ENCODE results near the gene TRIM38.
A peak's percentile ranks its signal among the peaks of the same experiment; 100 is the strongest.

Gene TRIM38

DNA sequence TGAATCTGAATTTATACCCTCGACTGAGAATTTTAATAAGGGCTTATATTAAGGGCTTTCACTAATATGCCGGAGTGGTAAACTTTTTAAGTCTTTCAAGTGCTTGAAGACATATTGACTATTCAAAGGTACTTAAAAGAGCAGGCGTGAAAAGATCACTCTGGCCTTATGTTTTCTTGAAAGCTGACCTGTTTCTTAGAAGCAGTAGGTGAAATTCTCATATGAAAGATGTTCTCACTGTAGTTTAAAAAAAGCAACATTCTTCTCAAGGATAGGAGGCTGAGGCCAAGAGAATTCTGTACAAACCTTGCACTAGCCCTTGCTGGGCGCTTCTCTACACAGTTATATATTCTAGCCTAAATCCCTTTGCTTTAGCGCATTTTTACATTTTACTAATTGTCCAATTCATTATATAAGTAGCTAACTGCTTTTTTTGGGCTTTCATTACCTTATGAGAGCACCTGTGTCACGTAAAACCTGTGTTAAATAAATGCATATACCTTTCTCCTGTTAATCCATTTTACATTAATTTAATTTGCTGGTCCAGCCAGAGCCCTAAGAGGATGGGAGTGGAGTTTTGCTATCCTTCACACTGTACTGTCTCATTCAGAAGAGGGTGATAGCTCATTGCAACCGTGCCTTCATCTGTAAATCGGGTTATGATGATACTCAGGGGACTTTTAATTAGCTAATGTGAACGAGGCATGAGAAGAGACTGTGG is 65.0 kb downstream of the TRIM38 start:
- Histone ChIP-seq H3K9me3 (ENCODE audit: low read depth, low read length) (no peaks in the 10 kb centered on the region), H3K36me3 (ENCODE audit: insufficient read depth, low read length) (no peaks in the 10 kb centered on the region), H3K27ac (peak overlapping the region; percentile 76), H3K4me3 (peak overlapping the region; percentile 93), H3K9ac (ENCODE audit: insufficient read length) (peak overlapping the region; percentile 86)
- TF ChIP-seq EZH2 (IDR thresholded peaks at IDR 0.05) (no peak), FOXP2 (optimal IDR thresholded peaks at IDR 0.05; ENCODE audit: control extremely low read depth, extremely low read length, insufficient read depth) (no peak), POLR2AphosphoS5 (IDR thresholded peaks at IDR 0.05; ENCODE audit: borderline replicate concordance, low read depth, low read length) (no peak)
- no peak for DNase-seq (ENCODE audit: low read depth, low spot score)

DNA sequence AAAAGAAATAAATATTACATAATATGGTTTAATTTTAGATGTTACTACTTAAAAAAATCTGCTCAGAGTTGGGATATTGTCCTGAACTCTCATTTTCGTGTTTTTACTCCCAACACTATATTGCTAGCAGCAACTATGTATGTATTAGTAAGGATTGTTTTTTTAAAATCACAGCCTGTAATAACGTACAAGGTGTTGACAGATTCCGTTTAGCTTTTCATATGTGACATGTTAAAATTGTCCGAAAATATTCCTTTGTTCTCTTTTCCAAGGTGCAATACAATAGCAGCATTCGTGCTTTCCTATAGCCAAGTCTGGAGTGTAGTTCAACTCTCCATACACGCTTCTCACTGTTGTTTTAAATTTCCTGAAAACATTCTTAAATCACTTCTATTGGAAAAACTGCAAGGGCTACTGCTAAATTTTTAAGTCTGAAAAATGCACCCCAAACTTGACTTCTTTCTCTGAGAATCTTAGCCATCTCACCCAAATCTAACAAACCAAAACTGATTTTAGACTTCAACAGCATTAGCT is 65.7 kb downstream of the TRIM38 start:
- Histone ChIP-seq H3K9ac (ENCODE audit: insufficient read length) (peak overlapping the region; percentile 86), H3K27ac (peak overlapping the region; percentile 76), H3K4me3 (no peak overlapping the region), H3K9me3 (ENCODE audit: low read depth, low read length) (no peaks in the 10 kb centered on the region), H3K36me3 (ENCODE audit: insufficient read depth, low read length) (no peaks in the 10 kb centered on the region)
- TF ChIP-seq EZH2 (IDR thresholded peaks at IDR 0.05) (no peak), POLR2AphosphoS5 (IDR thresholded peaks at IDR 0.05; ENCODE audit: borderline replicate concordance, low read depth, low read length) (no peak), FOXP2 (optimal IDR thresholded peaks at IDR 0.05; ENCODE audit: control extremely low read depth, extremely low read length, insufficient read depth) (no peak)
- no peak for DNase-seq (ENCODE audit: low read depth, low spot score)

DNA sequence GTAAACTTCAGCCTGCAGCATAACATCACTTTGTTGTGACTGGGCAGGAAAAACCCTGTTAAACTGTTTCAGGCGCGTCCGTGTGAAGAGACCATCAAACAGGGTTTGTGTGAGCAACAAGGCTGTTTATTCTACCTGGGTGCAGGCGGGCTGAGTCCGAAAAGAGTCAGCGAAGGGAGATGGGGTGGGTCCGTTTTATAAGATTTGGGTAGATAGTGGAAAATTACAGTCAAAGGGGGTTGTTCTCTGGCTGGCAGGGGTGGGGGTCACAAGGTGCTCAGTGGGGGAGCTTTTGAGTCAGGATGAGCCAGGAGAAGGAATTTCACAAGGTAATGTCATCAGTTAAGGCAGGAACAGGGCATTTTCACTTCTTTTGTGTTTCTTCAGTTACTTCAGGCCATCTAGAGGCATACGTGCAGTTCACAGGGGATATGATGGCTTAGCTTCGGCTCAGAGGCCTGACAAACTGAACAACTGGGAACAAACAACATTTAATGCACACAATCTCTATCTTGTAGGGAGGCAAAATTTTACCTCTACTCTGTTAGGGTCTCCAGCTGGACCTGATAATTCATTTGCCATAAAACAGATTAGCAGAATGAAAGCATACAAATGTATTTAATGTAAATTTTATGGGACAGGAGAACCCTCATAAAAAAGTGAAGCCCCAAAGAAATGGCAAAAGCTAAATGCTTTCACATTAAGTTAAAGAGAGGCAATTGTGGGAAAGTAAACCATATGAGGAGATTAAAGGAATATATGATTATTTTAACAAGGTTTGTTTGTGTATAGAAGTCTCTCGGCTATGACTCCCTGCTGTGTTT is 66.4 kb downstream of the TRIM38 start:
- DNase-seq (ENCODE audit: low read depth, low spot score), result no peak
- Histone ChIP-seq H3K4me3 (peak overlapping the region; percentile 93), H3K27ac (peak overlapping the region; percentile 76), H3K9ac (ENCODE audit: insufficient read length) (peak overlapping the region; percentile 96), H3K9me3 (ENCODE audit: low read depth, low read length) (no peaks in the 10 kb centered on the region), H3K36me3 (ENCODE audit: insufficient read depth, low read length) (no peaks in the 10 kb centered on the region)
- TF ChIP-seq FOXP2 (optimal IDR thresholded peaks at IDR 0.05; ENCODE audit: control extremely low read depth, extremely low read length, insufficient read depth) (no peak), POLR2AphosphoS5 (IDR thresholded peaks at IDR 0.05; ENCODE audit: borderline replicate concordance, low read depth, low read length) (no peak), EZH2 (IDR thresholded peaks at IDR 0.05) (no peak)

DNA sequence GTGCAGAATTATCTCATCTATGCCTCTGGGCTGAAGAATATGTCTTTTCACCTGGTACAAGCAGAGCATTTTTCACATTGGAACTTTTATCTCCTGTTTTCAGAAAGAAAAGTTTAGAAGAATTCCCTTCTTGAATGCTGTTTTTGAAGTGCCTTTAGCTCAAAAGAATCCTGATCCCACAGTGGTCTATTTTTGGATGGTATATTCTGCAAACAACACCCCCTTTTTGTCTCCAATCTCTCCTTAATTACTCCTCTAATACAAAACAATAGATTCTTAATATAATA is 66.9 kb downstream of the TRIM38 start:
- no peaks in the 10 kb centered on the region for H3K36me3 ChIP-seq (ENCODE audit: insufficient read depth, low read length)
- TF ChIP-seq EZH2 (IDR thresholded peaks at IDR 0.05), result no peak
- no peak for TF ChIP-seq FOXP2 (optimal IDR thresholded peaks at IDR 0.05; ENCODE audit: control extremely low read depth, extremely low read length, insufficient read depth)
- TF ChIP-seq POLR2AphosphoS5 (IDR thresholded peaks at IDR 0.05; ENCODE audit: borderline replicate concordance, low read depth, low read length), result no peak
- no peak for DNase-seq (ENCODE audit: low read depth, low spot score)
- H3K27ac ChIP-seq, result peak overlapping the region; percentile 76
- peak overlapping the region; percentile 96 for H3K9ac ChIP-seq (ENCODE audit: insufficient read length)
- H3K4me3 ChIP-seq, result peak overlapping the region; percentile 93
- H3K9me3 ChIP-seq (ENCODE audit: low read depth, low read length), result no peaks in the 10 kb centered on the region

DNA sequence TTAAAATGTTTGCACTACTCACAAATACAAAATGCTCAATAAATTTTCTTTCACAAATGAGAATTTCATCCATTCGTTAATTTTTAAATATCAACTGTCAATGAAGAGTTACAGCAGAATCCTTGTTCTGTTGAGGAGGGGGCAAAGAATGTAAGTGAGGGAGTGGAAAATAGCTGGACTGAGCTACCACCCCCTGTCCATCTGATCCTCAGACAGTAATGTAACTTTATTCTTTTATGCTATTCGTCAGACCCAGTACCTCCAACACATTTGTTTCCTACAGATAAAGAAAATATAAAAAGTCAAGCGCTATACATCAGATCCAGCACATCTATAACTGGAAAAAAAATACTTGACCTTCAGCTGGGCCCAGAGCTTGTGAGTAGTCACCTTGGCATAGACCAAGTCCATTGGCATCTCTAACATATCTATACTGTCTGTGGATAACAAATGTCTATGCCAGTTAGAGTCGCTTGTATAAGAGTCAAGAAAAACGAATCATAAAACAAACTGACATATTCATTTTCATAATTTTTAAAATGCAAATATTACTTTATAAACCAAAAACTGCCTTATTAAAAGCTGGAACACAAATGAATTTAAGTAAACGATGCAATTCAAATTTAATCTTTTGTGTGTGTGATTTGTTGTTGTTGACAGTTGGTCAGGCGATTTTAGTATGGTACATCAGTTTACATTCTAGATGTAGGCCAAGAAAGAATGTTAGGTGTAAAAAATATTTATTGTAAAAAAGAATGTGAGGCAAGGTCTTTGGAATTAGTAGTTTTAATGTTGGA is 67.5 kb downstream of the TRIM38 start:
- peak overlapping the region; percentile 76 for H3K27ac ChIP-seq
- H3K4me3 ChIP-seq, result peak overlapping the region; percentile 93
- no peak for TF ChIP-seq POLR2AphosphoS5 (IDR thresholded peaks at IDR 0.05; ENCODE audit: borderline replicate concordance, low read depth, low read length)
- TF ChIP-seq EZH2 (IDR thresholded peaks at IDR 0.05), result no peak
- no peak for TF ChIP-seq FOXP2 (optimal IDR thresholded peaks at IDR 0.05; ENCODE audit: control extremely low read depth, extremely low read length, insufficient read depth)
- no peaks in the 10 kb centered on the region for H3K9me3 ChIP-seq (ENCODE audit: low read depth, low read length)
- no peaks in the 10 kb centered on the region for H3K36me3 ChIP-seq (ENCODE audit: insufficient read depth, low read length)
- H3K9ac ChIP-seq (ENCODE audit: insufficient read length), result peak overlapping the region; percentile 96
- DNase-seq (ENCODE audit: low read depth, low spot score), result no peak

DNA sequence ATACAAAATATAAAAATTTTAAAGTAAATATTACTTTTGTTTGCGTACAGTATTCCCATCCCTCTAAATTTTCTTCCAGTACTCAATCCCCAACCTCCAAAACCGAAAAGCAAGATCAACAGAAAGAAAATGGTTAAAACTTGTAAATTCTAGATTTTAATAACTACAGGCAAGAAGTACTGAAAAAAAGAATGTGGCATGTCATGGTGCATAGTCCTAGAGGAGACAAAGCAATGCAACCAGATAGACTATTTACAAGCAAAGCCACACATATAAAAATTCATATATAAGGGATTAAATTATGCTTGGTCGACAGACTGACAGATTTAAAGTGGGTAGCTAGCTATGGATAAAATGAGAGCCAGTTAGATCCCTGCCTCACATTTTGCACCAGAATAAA is 68.1 kb downstream of the TRIM38 start:
- no peak for DNase-seq (ENCODE audit: low read depth, low spot score)
- peak overlapping the region; percentile 93 for H3K4me3 ChIP-seq
- no peaks in the 10 kb centered on the region for H3K36me3 ChIP-seq (ENCODE audit: insufficient read depth, low read length)
- no peak for TF ChIP-seq EZH2 (IDR thresholded peaks at IDR 0.05)
- TF ChIP-seq POLR2AphosphoS5 (IDR thresholded peaks at IDR 0.05; ENCODE audit: borderline replicate concordance, low read depth, low read length), result no peak
- no peak for TF ChIP-seq FOXP2 (optimal IDR thresholded peaks at IDR 0.05; ENCODE audit: control extremely low read depth, extremely low read length, insufficient read depth)
- peak overlapping the region; percentile 96 for H3K9ac ChIP-seq (ENCODE audit: insufficient read length)
- no peaks in the 10 kb centered on the region for H3K9me3 ChIP-seq (ENCODE audit: low read depth, low read length)
- peak overlapping the region; percentile 76 for H3K27ac ChIP-seq

DNA sequence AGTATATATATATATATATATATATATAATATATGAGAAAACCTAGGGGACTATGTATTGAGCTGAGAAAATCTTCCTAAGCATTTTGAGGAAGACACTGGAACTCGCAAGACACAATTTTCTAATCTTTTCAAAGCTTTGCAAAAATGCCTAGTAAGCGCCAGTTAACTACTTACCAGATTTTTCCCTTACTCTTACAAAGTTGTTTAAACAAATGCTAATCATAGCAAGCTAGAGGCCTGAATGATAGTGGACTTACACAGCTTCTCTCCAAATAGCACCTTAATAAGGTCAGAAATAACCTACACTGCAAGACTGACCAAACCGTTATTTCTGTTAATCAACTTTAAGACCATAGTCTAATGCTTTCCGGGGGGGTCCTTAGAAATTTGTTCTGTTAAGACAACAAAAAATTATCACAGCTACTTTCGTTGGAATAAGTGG is 68.6 kb downstream of the TRIM38 start:
- TF ChIP-seq EZH2 (IDR thresholded peaks at IDR 0.05) (no peak), FOXP2 (optimal IDR thresholded peaks at IDR 0.05; ENCODE audit: control extremely low read depth, extremely low read length, insufficient read depth) (no peak), POLR2AphosphoS5 (IDR thresholded peaks at IDR 0.05; ENCODE audit: borderline replicate concordance, low read depth, low read length) (no peak)

More for the DNA sequence above, 68.6 kb downstream of the TRIM38 start:
- Histone ChIP-seq H3K9ac (ENCODE audit: insufficient read length) (peak overlapping the region; percentile 96), H3K36me3 (ENCODE audit: insufficient read depth, low read length) (no peaks in the 10 kb centered on the region), H3K4me3 (peak overlapping the region; percentile 93), H3K9me3 (ENCODE audit: low read depth, low read length) (no peaks in the 10 kb centered on the region), H3K27ac (peak overlapping the region; percentile 76)
- DNase-seq (ENCODE audit: low read depth, low spot score), result no peak

All from SK-N-MC (cell line).